NCI-H2227 (cell line): Measurements from ENCODE around the gene TFF1.
A peak's percentile ranks its signal among the peaks of the same experiment; 100 is the strongest.

ENCODE experiments used
- DNase-seq: peaks from one replicate; lab custom pipeline; 2025; ENCODE audit not compliant: unreplicated experiment; lab: John Stamatoyannopoulos, UW

The TFF1 gene

DNA sequence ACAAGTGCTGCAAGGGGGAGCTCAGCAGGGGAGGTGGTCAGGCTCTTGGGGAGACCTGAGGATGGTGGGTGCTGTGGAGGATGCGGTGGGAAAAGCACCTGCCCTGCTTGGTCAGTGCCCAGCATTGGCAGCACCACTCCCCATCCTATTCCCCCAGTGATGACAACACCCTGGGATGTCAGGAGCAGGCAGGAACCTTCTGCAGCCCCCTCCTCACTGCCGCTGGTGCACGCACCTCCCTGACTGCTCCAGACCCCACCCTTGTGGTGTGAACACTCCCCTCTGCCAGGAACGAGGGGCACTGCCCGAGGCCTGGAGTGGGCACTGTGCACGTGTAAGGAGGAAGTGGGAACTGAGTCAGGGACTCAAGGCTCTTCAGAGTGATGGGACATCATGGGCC, 17.0 kb upstream of the TFF1 start:
- DNase-seq = no peak

DNA sequence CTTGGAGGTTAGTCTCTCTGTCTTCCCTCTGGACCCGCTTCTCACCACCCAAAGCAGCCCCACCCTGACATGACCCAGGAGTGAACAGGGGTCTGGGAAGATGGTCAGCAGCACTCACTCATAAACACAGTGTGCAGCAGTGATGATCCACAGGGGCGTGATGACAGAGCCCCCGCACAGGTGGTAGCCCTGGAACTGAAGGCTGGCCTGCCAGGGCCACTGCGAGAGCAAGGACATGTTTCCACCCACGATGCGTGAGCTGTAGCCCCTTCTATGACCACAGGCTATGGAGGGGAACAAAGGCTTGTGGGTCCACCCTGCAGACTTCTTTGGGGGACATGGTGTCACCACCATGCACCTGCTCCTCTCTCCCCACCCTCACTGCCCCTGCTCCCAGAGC, 16.6 kb upstream of the TFF1 start:
- no peak for DNase-seq

DNA sequence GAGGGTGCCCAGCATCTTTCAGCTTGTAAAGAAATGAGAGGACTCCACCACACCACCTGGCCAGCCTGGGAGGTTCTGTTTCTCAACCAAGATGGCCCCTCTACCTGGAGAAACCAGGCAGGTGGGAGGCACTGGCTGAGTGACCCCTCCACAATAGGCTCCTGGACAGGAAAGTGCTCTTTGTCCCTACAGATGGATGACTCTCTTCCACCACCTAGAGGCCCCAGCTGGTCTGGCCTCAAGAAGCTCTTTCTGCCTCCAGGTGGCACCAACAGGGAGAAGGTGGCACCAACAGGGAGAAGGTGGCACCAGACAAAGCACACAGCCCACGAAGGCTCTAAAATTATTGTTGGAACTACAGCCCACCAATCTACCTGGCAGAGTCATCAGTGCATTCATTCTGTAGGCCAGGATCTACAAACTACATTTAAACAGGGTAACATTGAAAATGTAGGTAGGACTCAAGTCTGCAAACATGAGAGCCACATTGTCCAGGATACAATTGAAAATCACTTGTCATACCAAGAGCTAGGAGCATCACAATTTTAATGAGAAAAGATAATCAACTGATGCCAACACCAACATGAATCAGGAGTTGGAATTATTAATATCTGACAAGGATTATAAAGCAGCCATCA, 15.1 kb upstream of the TFF1 start:
- no peak for DNase-seq

DNA sequence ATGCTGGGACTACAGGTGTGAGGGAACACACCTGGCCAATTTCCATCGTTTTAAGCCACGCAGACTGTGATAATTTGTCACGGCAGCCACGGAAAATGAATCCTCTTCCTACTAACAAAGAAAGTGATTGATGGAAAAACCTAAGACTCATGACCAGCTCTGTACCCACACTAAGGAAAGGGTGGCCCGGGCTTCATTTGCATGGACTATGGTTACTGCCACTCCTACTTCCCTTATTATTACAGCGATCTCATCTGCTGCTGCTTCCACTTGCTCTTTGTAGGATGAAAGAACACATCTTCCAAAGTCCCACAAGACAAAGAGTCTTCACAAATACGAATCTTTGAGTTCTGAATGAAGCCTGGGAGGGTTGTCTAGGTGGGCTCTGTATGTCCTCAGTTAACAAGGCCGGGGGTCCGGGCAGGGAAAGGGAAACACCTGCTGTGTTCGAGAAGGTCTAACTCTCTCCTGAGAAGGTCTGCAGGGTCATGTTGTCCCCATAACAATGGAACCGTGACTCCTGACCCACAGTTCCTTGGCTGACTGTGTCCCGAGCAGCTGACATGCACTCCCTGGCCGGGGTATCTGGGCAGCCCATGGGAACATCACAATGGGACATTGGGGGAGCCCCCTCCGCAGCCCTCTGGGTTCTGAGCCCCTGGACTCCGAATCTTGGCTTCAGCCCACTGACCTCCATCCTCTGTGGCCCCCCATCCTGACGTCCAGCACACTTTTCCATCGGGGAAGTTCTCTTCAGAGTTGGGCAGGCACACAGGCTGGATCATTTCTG, 13.3 kb upstream of the TFF1 start:
- DNase-seq = no peak

DNA sequence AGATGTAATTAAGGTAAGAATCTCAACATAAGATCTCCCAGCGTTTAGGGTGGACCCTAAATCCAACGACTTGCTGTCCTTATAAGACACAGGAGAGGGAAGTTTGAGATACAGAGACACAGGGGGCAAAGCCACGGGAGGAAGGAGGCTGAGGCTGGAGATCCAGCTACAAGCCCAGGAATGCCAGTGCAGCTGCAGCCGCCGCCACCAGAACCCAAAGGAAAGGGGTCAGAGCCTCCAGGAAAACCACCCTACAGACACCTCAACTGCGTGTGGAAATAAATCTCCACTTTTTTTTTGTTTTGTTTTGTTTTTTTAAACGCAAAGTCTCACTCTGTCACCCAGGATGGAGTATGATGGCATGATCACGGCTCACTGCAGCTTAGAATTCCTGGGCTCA, 12.1 kb upstream of the TFF1 start:
- no peak for DNase-seq

DNA sequence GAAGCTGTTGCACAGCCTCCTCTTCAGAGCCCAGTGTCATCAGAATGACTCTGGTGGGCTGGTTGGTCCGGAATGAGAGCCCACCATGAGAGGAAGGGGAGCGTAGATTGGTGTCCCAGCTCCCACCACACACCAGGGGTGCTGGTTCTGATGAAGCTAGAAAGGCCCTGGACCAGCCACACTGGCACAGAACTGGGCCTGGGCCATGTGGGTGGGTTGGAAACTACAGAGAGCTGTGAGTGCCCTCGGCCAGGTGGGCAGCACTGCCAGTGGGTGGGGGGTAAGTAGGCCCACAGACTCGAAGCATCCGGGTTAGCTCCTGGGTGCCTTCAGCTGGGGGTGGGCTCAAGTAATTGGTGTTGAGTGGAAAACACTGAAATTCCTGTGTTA, 11.6 kb upstream of the TFF1 start:
- no peak for DNase-seq

DNA sequence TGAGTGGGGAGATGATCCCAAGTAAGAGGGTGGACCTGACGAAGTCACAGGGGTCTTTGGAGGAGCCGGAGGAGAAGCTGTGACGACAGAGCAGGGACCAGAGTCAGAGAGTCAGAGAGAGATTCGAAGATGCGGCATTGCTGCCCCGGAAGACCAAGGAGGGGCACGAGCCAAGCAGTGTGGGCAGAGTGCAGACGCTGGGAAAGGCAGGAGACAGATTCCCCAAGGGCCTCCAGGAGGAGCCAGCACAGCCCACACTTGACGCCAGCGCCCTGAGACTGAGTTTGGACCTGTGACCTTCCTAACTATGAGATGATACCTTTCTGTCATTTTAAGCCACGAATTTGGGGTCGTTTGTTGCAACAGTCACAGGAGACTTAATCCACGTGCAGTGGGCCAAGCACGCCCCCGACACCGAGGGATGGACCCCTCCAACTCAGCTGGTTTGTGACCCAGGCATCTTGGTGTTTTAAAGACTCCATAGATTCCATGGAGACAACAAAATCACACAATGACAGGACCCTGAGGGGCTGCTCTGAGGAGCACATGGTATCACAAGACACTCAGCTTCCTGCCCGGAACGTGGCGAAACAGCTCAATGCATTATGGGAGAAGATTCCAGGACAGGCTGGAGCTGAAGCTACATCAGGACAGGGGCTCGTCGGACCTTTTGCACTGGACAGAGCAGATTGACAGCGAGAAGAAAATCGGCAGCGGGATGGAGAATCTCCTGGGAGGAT, 11.0 kb upstream of the TFF1 start:
- DNase-seq = no peak

DNA sequence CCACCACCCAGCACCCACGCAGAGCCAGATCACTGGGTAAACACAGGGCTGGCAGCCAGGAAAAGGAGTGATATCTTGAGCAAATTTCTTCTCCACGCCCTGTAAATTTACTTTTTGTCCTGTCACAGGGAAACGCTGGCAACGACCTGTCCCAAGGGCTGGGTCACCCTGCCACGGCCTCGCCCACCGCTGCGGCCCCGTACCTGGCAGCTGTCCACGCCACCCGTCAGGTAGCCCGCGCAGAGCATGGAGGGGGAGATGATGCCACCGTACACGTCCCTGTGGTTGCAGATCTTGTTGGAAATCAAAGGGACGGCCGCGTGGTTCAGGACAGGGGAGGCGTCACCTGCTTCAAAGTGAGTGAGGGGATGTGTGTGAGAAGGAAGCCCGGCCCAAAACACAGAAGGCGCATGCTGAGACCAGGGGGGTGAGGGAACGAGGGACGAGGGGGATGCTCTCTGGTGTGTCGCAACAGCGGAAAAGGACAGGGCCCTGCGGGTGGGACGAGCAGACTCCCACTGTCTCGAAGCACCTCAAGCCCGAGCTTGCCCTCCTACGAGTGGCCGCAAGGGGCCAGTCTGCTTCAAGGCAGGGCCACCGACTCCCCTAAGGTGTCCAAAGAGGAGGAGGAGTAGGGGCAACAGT, 10.1 kb upstream of the TFF1 start:
- no peak for DNase-seq

DNA sequence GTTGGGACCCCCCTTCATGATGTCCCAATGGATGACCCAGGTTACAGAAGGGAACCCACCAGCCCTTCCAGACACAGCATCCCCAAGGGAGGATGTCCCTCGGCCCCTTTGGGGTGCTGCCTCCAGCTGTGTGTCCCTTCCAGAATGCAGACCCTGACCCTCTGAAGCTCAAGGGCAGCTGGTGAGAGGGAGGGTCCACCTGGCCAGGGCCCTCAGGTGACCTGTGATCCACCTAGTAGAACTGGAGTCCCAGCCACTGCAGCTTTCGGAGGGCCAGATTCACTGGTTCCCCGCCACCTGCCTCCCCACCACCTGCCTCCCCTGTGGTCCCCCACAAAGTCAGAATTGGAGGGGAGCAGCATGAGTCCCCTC, 9.6 kb upstream of the TFF1 start:
- no peak for DNase-seq

DNA sequence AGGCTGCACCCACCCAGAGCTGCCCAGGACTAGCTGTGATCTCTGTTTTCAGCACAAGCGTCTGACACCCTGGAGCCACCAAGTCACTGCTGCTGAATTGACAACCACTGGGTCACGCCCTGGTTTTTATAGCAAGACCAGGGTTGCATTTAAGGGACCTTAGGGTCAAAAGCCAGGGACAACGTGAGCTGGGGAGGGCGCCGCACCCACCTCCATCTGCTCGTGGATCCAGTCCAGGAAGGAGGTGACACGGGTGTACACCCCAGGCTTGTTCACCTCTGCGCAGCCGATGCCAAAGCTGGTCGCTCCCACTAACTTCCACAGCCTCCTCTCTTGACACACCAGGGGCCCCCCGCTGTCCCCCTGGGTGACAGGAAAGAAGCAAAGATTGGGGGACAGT, 9.2 kb upstream of the TFF1 start:
- DNase-seq = no peak

DNA sequence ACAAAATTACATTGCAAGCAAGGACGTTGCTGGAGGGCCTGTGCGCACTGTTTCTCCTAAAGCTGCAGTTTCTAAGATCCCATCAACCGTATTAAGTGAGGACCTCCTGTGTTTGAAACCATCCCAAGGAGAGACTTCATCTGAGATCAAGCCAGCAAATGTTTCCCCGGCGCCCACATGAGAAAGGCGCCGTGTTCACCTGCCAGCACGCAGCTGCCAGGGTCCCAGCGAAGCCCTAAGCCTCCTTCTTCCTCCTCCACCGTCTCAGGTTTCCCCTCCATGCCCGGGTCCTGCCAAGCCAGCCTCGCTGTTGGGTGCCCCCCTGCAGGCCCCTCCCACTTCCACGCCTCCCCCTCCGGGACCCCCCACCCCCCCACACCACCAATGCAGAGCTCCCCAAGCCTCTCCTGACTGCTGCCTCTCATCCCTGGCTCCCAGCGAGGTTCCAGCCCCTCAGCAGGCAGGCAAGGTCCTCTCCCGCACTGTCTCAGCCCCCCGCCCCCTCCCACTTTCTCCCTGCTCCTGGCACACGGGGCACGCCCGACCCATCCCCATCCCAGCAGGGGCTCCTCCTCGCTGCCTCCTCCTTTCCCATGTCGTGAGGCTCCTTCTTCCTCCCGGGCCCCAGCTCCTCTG, 8.6 kb upstream of the TFF1 start:
- peak; percentile 19 for DNase-seq

DNA sequence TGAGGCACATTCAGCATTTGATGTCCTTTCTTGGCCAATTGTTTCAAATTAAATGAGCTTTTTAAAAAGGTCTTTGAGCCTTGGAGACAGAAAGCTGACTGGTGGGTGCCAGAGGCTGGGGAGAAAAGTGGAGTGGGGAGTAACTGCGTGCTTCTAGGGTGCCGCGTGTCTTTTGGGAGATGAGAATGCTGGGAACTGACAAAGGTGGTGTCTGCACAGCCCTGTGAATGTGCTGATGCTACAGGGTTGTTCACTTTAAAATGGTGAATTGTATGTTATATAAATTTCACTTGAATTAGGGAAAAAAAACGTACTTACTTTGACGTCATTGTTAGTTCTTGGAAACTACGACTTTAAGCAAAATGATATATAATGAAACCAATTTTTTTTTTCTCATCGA, 8.1 kb upstream of the TFF1 start:
- no peak for DNase-seq

DNA sequence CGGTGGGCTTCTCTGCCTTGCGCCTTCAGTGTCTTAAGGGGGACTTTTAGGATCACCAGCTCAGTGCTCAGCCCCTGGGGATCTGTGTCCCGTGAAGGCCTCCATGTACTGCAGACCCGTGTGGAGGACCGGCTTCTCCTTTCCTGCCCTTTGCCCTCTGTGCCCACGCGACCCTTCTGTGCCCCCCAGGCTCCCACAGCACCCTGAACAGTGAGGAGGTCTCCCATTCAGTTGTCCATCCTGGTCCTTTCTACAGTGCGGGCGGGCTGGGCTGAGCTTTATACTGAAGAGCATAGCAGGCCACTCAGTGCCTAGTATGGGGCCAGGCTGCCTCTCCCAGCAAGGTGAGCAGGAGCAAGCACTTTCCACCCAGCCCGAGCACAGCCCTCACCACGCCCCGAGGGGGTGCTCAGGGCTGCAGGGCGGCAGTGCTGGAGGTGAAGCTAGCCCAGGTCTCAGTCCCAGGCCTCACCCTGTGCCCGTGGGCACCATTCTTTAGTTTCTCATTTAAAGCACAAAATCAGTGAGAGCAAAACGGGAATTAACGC, 7.6 kb upstream of the TFF1 start:
- DNase-seq = no peak

DNA sequence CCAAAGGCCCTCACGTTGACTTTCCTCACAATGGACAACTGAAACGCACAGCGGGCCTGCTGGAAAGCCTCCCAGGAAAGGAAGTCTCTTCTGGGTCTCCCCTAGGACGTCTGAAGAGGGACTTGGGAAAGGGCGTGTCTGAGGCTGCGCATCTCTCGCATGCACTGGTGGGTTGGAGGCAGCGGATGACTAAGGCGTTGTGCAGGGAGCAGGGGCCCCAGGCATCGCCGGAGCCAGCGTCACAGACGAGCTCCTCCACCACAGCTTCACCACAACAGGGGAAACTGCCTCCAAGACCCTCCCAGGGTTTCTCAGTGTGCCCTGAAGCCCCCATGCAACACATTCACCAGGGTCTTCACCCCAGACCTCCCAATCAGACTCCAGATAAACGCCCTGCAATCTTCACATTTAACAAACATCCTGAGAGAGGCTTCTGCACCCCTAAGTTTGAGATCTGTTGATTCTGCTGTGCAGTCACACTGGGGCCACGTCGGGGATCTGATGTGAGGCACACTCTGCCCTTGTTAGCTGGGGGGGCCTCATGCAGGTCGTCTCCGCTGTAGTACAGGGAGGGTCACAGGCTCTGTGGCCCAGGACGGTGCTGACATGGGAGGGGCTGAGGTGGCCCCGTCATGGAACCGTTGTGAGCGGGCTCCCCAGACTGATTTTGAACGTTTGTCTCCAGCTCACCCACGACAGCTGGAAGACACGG, 7.0 kb upstream of the TFF1 start:
- DNase-seq = no peak

DNA sequence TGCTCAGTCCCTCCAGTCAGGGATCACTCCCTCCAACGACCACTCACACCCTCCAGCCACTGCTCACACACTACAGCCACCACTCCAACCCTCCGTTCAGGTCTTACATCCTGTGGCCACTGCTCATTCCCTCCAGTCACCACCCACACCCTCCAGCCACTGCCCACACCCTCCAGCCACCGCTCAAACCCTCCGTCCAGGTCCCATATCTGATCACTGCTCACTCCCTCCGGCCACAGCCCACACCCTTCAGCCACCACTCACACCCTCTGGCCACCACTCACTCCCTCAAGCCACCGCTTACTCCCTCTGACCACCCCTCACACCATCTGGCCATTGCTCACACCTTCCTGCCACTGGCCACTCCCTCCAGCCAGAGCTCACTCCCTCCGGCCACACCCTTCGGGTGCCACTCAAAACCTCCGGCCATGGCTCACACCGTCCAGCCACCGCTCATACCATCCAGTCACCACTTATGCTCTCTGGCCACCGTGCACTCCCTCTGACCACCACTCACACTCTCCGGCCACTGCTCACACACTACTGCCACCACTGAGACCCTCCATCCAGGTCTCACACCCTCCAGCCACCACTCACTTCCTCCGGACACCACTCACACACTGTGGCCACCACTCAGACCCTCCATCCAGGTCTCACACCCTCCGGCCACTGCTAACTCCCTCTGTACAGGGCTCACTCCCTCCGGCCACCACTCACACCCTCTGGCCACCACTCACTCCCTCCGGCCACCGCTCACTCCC, 4.7 kb upstream of the TFF1 start:
- DNase-seq = no peak

DNA sequence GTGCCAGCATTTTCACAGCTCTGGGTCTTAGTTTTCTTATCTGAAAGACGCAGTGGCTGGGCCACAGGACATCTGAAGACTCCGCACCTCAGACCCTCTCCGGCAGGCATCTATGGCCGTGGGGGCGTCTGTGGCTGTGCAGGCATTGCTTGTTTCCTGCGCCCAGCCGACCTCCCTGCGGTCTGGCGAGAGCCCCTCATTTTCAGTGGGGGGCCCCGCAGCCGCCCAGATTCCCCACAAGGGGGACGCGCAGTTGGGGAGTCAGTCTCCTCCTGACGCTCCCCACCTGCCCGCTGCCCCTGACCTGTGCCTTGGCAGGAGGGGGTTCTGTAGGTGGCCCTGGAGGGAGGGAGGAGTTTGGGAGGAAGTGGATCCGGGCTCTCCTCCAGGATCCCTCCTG, 3.5 kb upstream of the TFF1 start:
- no peak for DNase-seq

DNA sequence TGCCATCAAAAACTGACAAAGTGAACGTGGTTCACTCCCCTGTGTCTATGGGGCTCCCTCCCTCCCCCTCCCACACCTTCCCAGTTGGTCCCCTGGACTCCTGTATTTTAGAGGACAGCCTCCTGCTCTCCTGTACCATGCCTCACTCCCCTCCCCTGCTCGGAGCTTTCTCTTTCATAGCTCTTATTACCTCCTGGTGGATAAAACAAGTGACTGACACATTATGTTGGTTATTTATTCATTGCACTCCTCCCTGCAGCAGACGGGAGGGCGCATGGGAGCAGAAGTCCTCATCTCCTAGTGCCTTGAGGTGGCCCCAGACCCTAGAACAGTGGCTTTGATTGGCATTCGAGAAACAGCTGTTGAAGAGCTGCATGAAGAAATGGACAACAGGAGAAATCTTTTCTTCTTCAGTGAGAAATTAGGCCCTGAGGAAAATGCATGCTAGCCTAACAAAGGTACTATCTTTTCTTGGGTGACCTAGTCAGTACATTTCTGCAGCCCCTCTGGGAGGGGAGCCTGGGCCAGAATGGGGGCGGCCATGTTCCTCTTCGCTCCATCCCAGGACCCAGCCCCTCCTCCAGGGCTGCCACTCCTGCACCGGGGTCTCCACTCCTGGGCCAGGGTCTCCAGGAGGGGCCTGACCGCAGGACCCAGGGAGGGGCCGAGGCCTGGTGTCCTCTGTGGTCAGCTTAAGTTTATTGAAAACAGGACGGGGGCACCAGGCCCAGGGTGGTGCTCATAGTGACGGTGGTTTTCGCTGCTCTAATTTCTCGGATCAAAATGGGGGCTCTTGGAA, 1.2 kb upstream of the TFF1 start:
- no peak for DNase-seq

DNA sequence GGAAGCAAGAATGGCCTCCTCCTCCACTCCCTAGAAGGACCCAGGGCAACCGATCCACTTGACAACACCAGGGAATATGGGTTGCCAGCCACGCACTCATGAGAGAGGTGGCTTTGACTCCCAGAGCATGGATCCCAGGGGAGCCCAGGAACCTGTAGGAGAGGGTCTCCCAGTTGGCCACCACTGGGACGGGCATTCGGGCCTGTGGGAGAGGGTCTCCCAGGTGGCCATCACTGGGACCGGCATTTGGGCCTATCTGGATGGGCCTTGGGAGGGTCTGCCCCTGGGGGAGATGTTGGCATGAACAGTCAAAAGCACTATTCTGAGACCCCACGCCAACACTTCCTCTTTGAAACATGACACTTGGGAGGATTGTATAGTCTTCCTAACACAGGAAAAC, 565 bp downstream of the TFF1 start:
- DNase-seq = no peak

DNA sequence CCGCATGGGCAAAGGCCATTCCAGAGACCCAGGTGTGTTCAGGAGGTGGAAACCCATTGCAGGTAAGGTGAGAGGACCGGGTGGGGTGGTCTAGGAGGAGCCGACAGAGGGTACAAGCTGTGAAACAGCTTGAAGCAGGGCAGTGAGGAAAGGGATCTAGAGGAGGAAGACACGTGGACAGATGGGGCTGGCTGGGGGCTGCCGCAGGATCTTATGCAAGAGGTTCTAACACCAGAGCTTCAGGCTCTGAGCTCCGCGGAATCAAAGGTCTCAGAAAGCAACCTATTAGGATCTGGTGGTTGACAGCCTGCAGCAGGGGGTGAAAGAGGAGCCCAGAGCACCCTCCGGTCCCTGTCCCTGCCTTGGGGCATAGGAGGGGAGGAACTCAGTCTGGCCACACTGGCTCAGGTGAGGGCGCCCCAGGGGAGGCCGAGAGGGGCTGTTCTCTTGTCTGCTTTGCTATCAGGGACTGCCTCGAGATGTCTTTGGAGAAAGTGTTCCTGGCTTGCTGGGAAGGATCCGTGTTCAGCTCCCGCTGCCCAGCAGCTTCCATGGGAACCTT, 1.9 kb downstream of the TFF1 start:
- no peak for DNase-seq
